ENCODE data around the gene ZFP36L2. TPM values are rescaled to one million over a fixed set of nuclear protein-coding genes. Genes with fewer than 3 reads are reported as not detected.
A peak's percentile ranks its signal among the peaks of the same experiment; 100 is the strongest.

Gene ZFP36L2
- total and polyA plus RNA-seq, 12 donors = 26.8 to 69.6 (median 42.3) TPM

DNA sequence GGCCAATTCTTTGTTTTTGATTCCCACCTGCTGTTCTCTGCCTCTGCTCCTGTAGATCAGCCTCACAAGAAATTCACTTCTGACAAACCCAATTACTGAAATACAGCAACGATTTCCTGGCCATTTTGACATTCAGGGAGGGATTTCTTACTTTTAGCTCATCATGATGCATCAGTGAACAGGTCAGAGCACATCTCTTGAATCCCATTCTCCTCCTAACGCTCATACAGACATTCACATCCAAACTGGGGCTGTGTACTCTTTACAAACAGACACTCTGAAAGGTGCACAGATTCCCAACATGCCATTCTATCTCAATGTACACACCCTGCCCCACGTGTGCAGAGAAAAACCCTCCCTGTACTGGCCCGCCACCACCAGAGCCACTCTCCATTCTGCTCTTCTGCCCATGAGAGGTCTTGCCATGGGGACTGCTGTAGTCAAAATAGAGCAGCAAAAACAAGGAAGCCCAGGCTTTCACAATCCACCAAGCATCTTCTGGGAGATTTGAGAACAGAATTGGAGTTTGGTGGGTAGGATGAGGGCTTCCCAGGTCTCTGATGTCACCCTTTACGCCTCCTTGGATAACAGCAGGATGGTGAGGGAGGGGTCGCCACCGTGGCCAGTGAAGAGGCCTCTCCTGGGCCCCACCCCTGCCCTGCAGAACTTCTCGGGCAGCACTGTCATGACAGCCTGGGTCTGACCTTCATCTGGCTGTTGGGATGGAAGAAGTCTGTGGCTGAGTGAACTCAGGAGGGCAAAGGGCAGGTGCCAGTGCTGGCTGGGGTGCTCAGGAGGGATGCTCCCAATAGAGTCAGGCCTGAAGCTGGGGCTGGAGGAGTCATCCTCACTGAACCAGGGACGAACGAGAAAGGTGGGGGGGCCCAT lies 41.9 kb upstream of the ZFP36L2 start:
- no peak for DNase-seq
- H3K4me1 ChIP-seq = peaks cover 23 to 65% (median 62%) of the 10 kb centered on the region in 9 donors
- H3K27ac ChIP-seq = peak overlapping the region; percentile 63 to 86 (median 75)
- no peaks in the 10 kb centered on the region for H3K9me3 ChIP-seq
- ATAC-seq = peak in 5 of 8 donors; percentile 1 to 22 (median 3)
- H3K4me3 ChIP-seq = peak overlapping the region in 2 of 10 donors; percentile 12 to 21
- TF ChIP-seq CTCF (IDR thresholded peaks at IDR 0.05) = no peak
- H3K36me3 ChIP-seq = peaks cover 0 to 5% (median 0%) of the 10 kb centered on the region in 9 donors
- 74 to 81% methylated on average over 10 of the region's 10 CpGs for WGBS, 2 donors
- H3K27me3 ChIP-seq = no peaks in the 10 kb centered on the region
- intact Hi-C loops (cut with DNase I) = loop anchor here in 3 of 10 donors (5.0 to 10.0 kb wide), 4 partner anchors 34 to 74 kb away; no protein-coding TSS in a partner anchor

GRCh38 chr2:43267381-43267780 lies 41.0 kb upstream of the ZFP36L2 start:
- WGBS, 2 donors = 68 to 75% methylated on average over 7 of the region's 7 CpGs
- DNase-seq = no peak
- H3K27me3 ChIP-seq = no peaks in the 10 kb centered on the region
- no peak for ATAC-seq
- H3K4me3 ChIP-seq = no peak overlapping the region
- peaks cover 0 to 5% (median 0%) of the 10 kb centered on the region in 9 donors for H3K36me3 ChIP-seq
- intact Hi-C loops (cut with DNase I) = loop anchor here in 3 of 10 donors (5.0 to 10.0 kb wide), 4 partner anchors 35 to 75 kb away; no protein-coding TSS in a partner anchor
- H3K4me1 ChIP-seq = peaks cover 23 to 64% (median 63%) of the 10 kb centered on the region in 9 donors
- no peak for TF ChIP-seq CTCF (IDR thresholded peaks at IDR 0.05)
- no peaks in the 10 kb centered on the region for H3K9me3 ChIP-seq
- peak overlapping the region in 7 of 10 donors; percentile 14 to 86 (median 76) for H3K27ac ChIP-seq

- H3K27me3 ChIP-seq = no peaks in the 10 kb centered on the region
- peak in 1 of 8 donors; percentile 19 for ATAC-seq
- DNase-seq = peak; percentile 54 to 65
- TF ChIP-seq CTCF (IDR thresholded peaks at IDR 0.05) = no peak
- peaks cover 23 to 68% (median 63%) of the 10 kb centered on the region in 9 donors for H3K4me1 ChIP-seq
- 53 to 70% methylated on average over 4 of the region's 4 CpGs for WGBS, 2 donors
- peaks cover 0 to 5% (median 0%) of the 10 kb centered on the region in 9 donors for H3K36me3 ChIP-seq
- no peak overlapping the region for H3K4me3 ChIP-seq
- intact Hi-C loops (cut with DNase I) = loop anchor here in 3 of 10 donors (5.0 to 10.0 kb wide), 4 partner anchors 36 to 76 kb away; no protein-coding TSS in a partner anchor
- no peaks in the 10 kb centered on the region for H3K9me3 ChIP-seq
- H3K27ac ChIP-seq = peak overlapping the region in 7 of 10 donors; percentile 26 to 86 (median 75)
Observed at GRCh38 chr2:43266711-43267111, 40.3 kb upstream of the ZFP36L2 start.

DNA sequence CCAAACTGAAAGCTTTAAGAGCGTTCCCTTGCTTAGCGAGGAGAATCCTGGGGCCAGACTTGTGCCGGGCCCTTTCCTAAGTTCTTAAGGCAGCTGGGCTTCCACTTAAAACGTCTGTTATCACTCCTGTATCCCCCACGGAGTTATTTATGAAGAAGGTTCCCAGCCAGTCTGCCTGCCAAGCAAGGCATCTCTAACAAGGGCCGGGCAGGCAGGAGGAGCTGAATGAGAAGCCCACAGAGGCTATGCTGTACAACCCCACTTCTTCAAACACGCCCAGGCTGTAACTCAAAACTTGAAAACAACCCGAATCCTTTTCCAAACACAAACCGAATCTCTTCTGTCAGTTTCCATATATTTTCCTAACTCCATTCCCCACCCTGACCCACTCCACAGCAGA lies 39.0 kb upstream of the ZFP36L2 start:
- no peaks in the 10 kb centered on the region for H3K27me3 ChIP-seq
- TF ChIP-seq CTCF (IDR thresholded peaks at IDR 0.05) = no peak
- no peaks in the 10 kb centered on the region for H3K9me3 ChIP-seq
- ATAC-seq (peak in 5 of 8 donors; percentile 1 to 34 (median 17)), DNase-seq (peak; percentile 32 to 33)
- H3K4me1 ChIP-seq = peaks cover 23 to 65% (median 55%) of the 10 kb centered on the region in 9 donors
- no peaks in the 10 kb centered on the region for H3K36me3 ChIP-seq
- H3K27ac ChIP-seq = peak overlapping the region; percentile 32 to 83 (median 68)
- no peak overlapping the region for H3K4me3 ChIP-seq
- 38 to 53% methylated on average over 9 of the region's 9 CpGs for WGBS, 2 donors
- intact Hi-C loops (cut with DNase I) = loop anchor here in 3 of 10 donors (5.0 to 10.0 kb wide), 4 partner anchors 37 to 77 kb away; no protein-coding TSS in a partner anchor

All from heart right ventricle (tissue), 16 donors.